MCF 10A (cell line): Measurements from ENCODE around the gene DENND5A. TPM values are rescaled to one million over a fixed set of nuclear protein-coding genes. Genes with fewer than 3 reads are reported as not detected.
"Not testable (repeated sequence)": the region's sequence is repeated elsewhere in the genome, so short reads cannot be mapped to it uniquely, and the experiment has no call there.

Source experiments
- BruUV-seq: library from RNA; stranded (reverse); fragments of 400-500 nt; replicated peaks from 2 replicates; lab custom pipeline; 2021; lab: Mats Ljungman, UMichigan
- CTCF ChIA-PET: fragments of 300-600 bp; sonication (Branson Sonifier 250); formaldehyde crosslinking; extraction: SDS; loops from one replicate; lab custom pipeline; 2021; ENCODE audit warnings: antibody characterized with exemption, inconsistent platforms; lab: Yijun Ruan, JAX
- POLR2A ChIA-PET: fragments of 300-600, 350-650 bp; sonication (Branson Sonifier 250); formaldehyde crosslinking; extraction: SDS; loops from one replicate; lab custom pipeline; 2020; ENCODE audit warnings: antibody characterized with exemption, inconsistent platforms; lab: Yijun Ruan, JAX
- DNase-seq: peaks from one replicate; pipeline ENCODE4 v3.0.0-alpha.2; 2018; ENCODE audit not compliant: unreplicated experiment
- H3K27ac Mint-ChIP-seq: one replicate; pipeline ENCODE4 v1.8.0; 2022; ENCODE audit warnings: mild to moderate bottlenecking, low read depth, mixed read lengths; ENCODE audit not compliant: unreplicated experiment
- H3K27me3 Mint-ChIP-seq: one replicate; pipeline ENCODE4 v1.8.0; 2022; ENCODE audit warnings: mixed read lengths; ENCODE audit not compliant: insufficient read depth, unreplicated experiment
- H3K36me3 Mint-ChIP-seq: one replicate; pipeline ENCODE4 v1.8.0; 2022; ENCODE audit warnings: mild to moderate bottlenecking, moderate library complexity, mixed read lengths; ENCODE audit not compliant: insufficient read depth, unreplicated experiment
- H3K4me1 Mint-ChIP-seq: one replicate; pipeline ENCODE4 v1.8.0; 2022; ENCODE audit warnings: mixed read lengths; ENCODE audit not compliant: insufficient read depth, unreplicated experiment
- H3K4me3 Mint-ChIP-seq: one replicate; pipeline ENCODE4 v1.8.0; 2022; ENCODE audit warnings: mild to moderate bottlenecking, moderate library complexity, mixed read lengths; ENCODE audit not compliant: unreplicated experiment
- H3K9me3 Mint-ChIP-seq: one replicate; pipeline ENCODE4 v1.8.0; 2022; ENCODE audit warnings: mixed read lengths; ENCODE audit not compliant: unreplicated experiment
- CTCF ChIP-seq: fragments of 200-600 bp; IDR thresholded peaks from one replicate; pipeline ENCODE4 v1.8.0; 2022; ENCODE audit warnings: antibody characterized with exemption, mild to moderate bottlenecking; ENCODE audit not compliant: unreplicated experiment
- intact Hi-C: fragments of 100-400 bp; cut with micrococcal nuclease; formaldehyde crosslinking; loops from 2 replicates; pipeline ENCODE4 v1.14.1; 2022
- total RNA-seq: library from RNA; stranded (reverse); gene quantifications from 2 replicates; pipeline ENCODE4 v1.2.3, GENCODE V29; 2022

Gene DENND5A
- total RNA-seq, 1 experiment from 2014 or later, result 55.4 TPM

- no peak overlapping the region for H3K4me3 Mint-ChIP-seq
- DNase-seq, result no peak
- no peaks in the 10 kb centered on the region for H3K4me1 Mint-ChIP-seq
- no TSS peak for BruUV-seq
- no peaks in the 10 kb centered on the region for H3K27me3 Mint-ChIP-seq
- intact Hi-C loops, result no loop called here
- ChIA-PET CTCF (no interaction called here), POLR2A (interaction anchor here (1.3 kb wide), 1 partner anchor 11 kb away, joined by 5 read pairs; no protein-coding TSS in a partner anchor)
- no peak for TF ChIP-seq CTCF
- peaks cover 38% of the 10 kb centered on the region for H3K36me3 Mint-ChIP-seq
- peaks cover 6% of the 10 kb centered on the region for H3K9me3 Mint-ChIP-seq
- no peak overlapping the region for H3K27ac Mint-ChIP-seq
Observed at GRCh38 chr11:9193316-9193715, 71.8 kb downstream of the DENND5A start.

GRCh38 chr11:9192561-9192960 lies 72.6 kb downstream of the DENND5A start:
- DNase-seq, result no peak
- no TSS peak for BruUV-seq
- intact Hi-C loops, result no loop called here
- no peak for TF ChIP-seq CTCF
- Mint-ChIP-seq H3K4me3 (no peak overlapping the region), H3K36me3 (peaks cover 38% of the 10 kb centered on the region), H3K9me3 (peaks cover 6% of the 10 kb centered on the region), H3K27ac (no peak overlapping the region), H3K4me1 (no peaks in the 10 kb centered on the region), H3K27me3 (no peaks in the 10 kb centered on the region)
- ChIA-PET CTCF (interaction anchor here (1.0 kb wide), 1 partner anchor 10 kb away, joined by 3 read pairs; no protein-coding TSS in a partner anchor), POLR2A (interaction anchor here (0.8 kb wide), 1 partner anchor 268 kb away, joined by 3 read pairs; the partner anchor contains the start of gene ZNF143)

- CTCF ChIA-PET, H3K4me1 Mint-ChIP-seq, intact Hi-C loops, H3K27ac Mint-ChIP-seq, H3K9me3 Mint-ChIP-seq, H3K4me3 Mint-ChIP-seq, DNase-seq, H3K27me3 Mint-ChIP-seq, BruUV-seq, POLR2A ChIA-PET: not testable (repeated sequence)
- peaks cover 46% of the 10 kb centered on the region for H3K36me3 Mint-ChIP-seq
Observed at GRCh38 chr11:9190326-9191016, 74.7 kb downstream of the DENND5A start.

GRCh38 chr11:9188860-9189259 lies 76.3 kb downstream of the DENND5A start:
- H3K4me3 Mint-ChIP-seq, H3K4me1 Mint-ChIP-seq, H3K27ac Mint-ChIP-seq, BruUV-seq, DNase-seq, H3K9me3 Mint-ChIP-seq, intact Hi-C loops, H3K27me3 Mint-ChIP-seq: not testable (repeated sequence)
- CTCF ChIA-PET, result interaction anchor here (0.6 kb wide), 1 partner anchor 11 kb away, joined by 4 read pairs; no protein-coding TSS in a partner anchor
- POLR2A ChIA-PET, result interaction anchor here (0.8 kb wide), 1 partner anchor 11 kb away, joined by 3 read pairs; no protein-coding TSS in a partner anchor
- H3K36me3 Mint-ChIP-seq, result peaks cover 46% of the 10 kb centered on the region

DNA sequence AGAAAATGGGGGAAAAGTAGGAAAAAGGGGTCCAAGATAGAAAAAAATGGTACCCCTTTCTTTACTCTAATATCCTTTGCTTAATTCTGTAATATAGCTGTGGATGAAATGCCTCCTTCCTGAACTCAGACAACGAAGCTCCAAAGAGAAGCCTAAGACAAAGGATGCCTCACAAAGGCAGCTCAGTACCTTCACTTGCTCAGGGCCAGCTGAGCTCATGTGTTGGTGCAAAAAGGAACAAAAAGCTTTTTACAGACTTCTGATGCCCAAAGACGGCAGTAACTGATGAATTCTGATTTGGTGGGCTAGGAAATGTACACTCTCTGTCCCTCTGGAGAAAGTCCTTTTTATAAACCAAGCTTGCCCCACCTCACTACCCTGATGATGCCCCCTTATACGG lies 77.5 kb downstream of the DENND5A start:
- DNase-seq, result no peak
- H3K4me3 Mint-ChIP-seq, result no peak overlapping the region
- no peaks in the 10 kb centered on the region for H3K4me1 Mint-ChIP-seq
- CTCF ChIA-PET, result interaction anchor here (0.5 to 1.5 kb wide), 5 partner anchors 8 to 165 kb away, joined by 3 to 5 read pairs (median 3); no protein-coding TSS in a partner anchor
- H3K27ac Mint-ChIP-seq, result no peak overlapping the region
- peaks cover 6% of the 10 kb centered on the region for H3K9me3 Mint-ChIP-seq
- BruUV-seq, result no TSS peak
- intact Hi-C loops, result no loop called here
- H3K27me3 Mint-ChIP-seq, result no peaks in the 10 kb centered on the region
- TF ChIP-seq CTCF, result no peak
- POLR2A ChIA-PET, result interaction anchor here (0.6 to 1.0 kb wide), 3 partner anchors 8 to 142 kb away, joined by 3 read pairs; no protein-coding TSS in a partner anchor
- H3K36me3 Mint-ChIP-seq, result peaks cover 41% of the 10 kb centered on the region
